Psoas muscle (tissue), 8 donors: ENCODE data around the gene AARS1. TPM values are rescaled to one million over a fixed set of nuclear protein-coding genes. Genes with fewer than 3 reads are reported as not detected.

Experiments
- ATAC-seq, 4 donors: fragments of 200-7000 bp; cut with Tn5 transposase; one replicate each; pipeline ENCODE4 v1.9.1; 2020; ENCODE audit warnings: moderate library complexity in 3 of 4, mild to moderate bottlenecking in 2 of 4
- DNase-seq, 2 donors: peaks; one replicate each; pipeline ENCODE4 v3.0.0-alpha.2; 2020
- H3K27ac ChIP-seq: fragments of 200-600 bp; one replicate; pipeline ENCODE4 v1.8.0; 2022
- H3K27me3 ChIP-seq, 3 donors: fragments of 200-600 bp in 1 of 3; one replicate each; pipeline versions ENCODE4 v1.6.1 to v1.8.0; 2013 to 2022; ENCODE audit warnings: low read length in 2 of 3, mild to moderate bottlenecking in 2 of 3, moderate library complexity in 1 of 3; ENCODE audit not compliant: insufficient read depth in 3 of 3
- H3K36me3 ChIP-seq, 2 donors: fragments of 200-600 bp in 1 of 2; one replicate each; pipeline versions ENCODE4 v1.6.1 to v1.8.0; 2013 to 2022; ENCODE audit warnings: low read depth in 1 of 2, mild to moderate bottlenecking in 1 of 2, moderate library complexity in 1 of 2; ENCODE audit not compliant: insufficient read depth in 1 of 2
- H3K4me1 ChIP-seq: fragments of 200-600 bp; one replicate; pipeline ENCODE4 v1.8.0; 2022
- H3K4me3 ChIP-seq: fragments of 200-600 bp; one replicate; pipeline ENCODE4 v1.8.0; 2022; ENCODE audit warnings: mild to moderate bottlenecking
- H3K9me3 ChIP-seq: fragments of 200-600 bp; one replicate; pipeline ENCODE4 v1.8.0; 2022
- CTCF ChIP-seq: fragments of 200-600 bp; IDR thresholded peaks from one replicate; pipeline ENCODE4 v1.8.0; 2022; ENCODE audit warnings: antibody characterized with exemption
- WGBS, 3 donors: extraction: QIAGEN DNeasy Blood & Tissue Kit; methylation state at CpG; one replicate each; pipeline versions ENCODE4 v1.1.6 to v1.1.7; 2013; 5-methylcytosine and 5-hydroxymethylcytosine counted together
- intact Hi-C, 2 donors: fragments of 100-400 bp; cut with DNase I; formaldehyde crosslinking; loops; one replicate each; pipeline versions ENCODE4 v1.11.0 to v1.14.2; 2022
- polyA plus RNA-seq, 3 donors: library from polyadenylated mRNA; stranded (reverse); fragments of 200-250 nt; gene quantifications; one replicate each; pipeline ENCODE4 v1.2.3, GENCODE V29; 2013
- total RNA-seq, 4 donors: library from RNA; stranded (reverse); fragmentation: NEBNext Ultra II Directional in 2 of 4; extraction: Animal tissue kit (Norgen Biotek cat#: 25700) in 2 of 4; gene quantifications; one replicate each; pipeline versions ENCODE4 v1.2.1 to v1.2.4, GENCODE V29; 2021 to 2023
- donor health status: healthy with polysubstance abuse.
- donor health status: DM: no; HTN: no; CAD: no; lungs with moderate emphysema.
- donor health status: Bipolar disorder and iron deficiency.
- donor health status: healthy.
- donor health status: DM: yes; HTN: yes; CAD: no.
- donor health status: DM: no; HTN: no; CAD: no.
- donor health status: DM: no; HTN: no; CAD: no.
- donor health status: DM: yes; HTN: yes; CAD: no.

The AARS1 gene
- total and polyA plus RNA-seq, 7 donors: 37.4 to 86.3 (median 63.9) TPM

DNA sequence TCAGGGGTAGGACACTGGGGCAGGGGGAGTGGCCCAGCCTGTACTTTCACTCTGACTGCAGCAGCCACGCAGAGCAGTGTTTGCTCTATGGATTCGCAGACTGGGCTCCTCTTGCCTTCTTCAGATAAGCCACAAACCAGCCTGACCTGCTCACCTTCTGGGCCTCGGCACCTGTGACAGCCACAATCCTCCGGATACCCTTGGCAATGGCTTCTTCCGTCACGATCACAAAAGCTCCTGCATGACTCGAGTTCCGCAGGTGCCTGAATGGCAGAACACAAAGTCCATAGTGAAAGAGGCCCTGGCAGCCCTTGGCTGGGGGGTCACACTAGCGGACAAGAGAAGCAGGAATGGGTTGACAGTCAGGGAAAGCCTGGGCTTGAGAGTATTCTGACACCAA lies 33.7 kb downstream of the AARS1 start:
- peaks cover 4% of the 10 kb centered on the region for H3K4me1 ChIP-seq
- no peak for TF ChIP-seq CTCF
- no peak overlapping the region for H3K27ac ChIP-seq
- no peak for ATAC-seq
- H3K9me3 ChIP-seq: no peaks in the 10 kb centered on the region
- peaks cover 16 to 86% of the 10 kb centered on the region in 2 donors for H3K36me3 ChIP-seq
- 92 to 95% (median 92%) methylated on average over 9 of the region's 9 CpGs for WGBS, 3 donors
- DNase-seq: no peak
- no peak overlapping the region for H3K4me3 ChIP-seq
- no peaks in the 10 kb centered on the region for H3K27me3 ChIP-seq
- intact Hi-C loops: no loop called here

GRCh38 chr16:70254965-70255286 lies 34.4 kb downstream of the AARS1 start:
- intact Hi-C loops: no loop called here
- 88 to 96% (median 95%) methylated on average over 11 to 12 of the region's 12 CpGs for WGBS, 3 donors
- TF ChIP-seq CTCF: no peak

GRCh38 chr16:70254180-70254964 lies 34.9 kb downstream of the AARS1 start:
- Histone ChIP-seq H3K9me3 (no peaks in the 10 kb centered on the region), H3K4me1 (peaks cover 9% of the 10 kb centered on the region), H3K27ac (no peak overlapping the region), H3K4me3 (no peak overlapping the region), H3K27me3 (no peaks in the 10 kb centered on the region), H3K36me3 (peaks cover 16 to 74% of the 10 kb centered on the region in 2 donors)
- DNase-seq (peak in 1 of 2 donors; percentile 50), ATAC-seq (no peak)
- TF ChIP-seq CTCF: no peak
- 94 to 95% (median 95%) methylated on average over 9 of the region's 9 CpGs for WGBS, 3 donors
- intact Hi-C loops: no loop called here

More at GRCh38 chr16:70254965-70255286, 34.4 kb downstream of the AARS1 start:
- H3K4me1 ChIP-seq: peaks cover 4% of the 10 kb centered on the region
- no peak overlapping the region for H3K4me3 ChIP-seq
- ATAC-seq (no peak), DNase-seq (no peak)
- no peak overlapping the region for H3K27ac ChIP-seq
- peaks cover 16 to 79% of the 10 kb centered on the region in 2 donors for H3K36me3 ChIP-seq
- H3K9me3 ChIP-seq: no peaks in the 10 kb centered on the region
- H3K27me3 ChIP-seq: no peaks in the 10 kb centered on the region

- Histone ChIP-seq H3K9me3 (no peaks in the 10 kb centered on the region), H3K36me3 (peaks cover 16 to 65% of the 10 kb centered on the region in 2 donors), H3K4me3 (no peak overlapping the region), H3K27ac (no peak overlapping the region), H3K27me3 (no peaks in the 10 kb centered on the region), H3K4me1 (peaks cover 9% of the 10 kb centered on the region)
- DNase-seq: peak in 1 of 2 donors; percentile 47
- TF ChIP-seq CTCF: peak; percentile 33
- ATAC-seq: peak in 1 of 4 donors; percentile 41
- intact Hi-C loops: no loop called here
- WGBS, 3 donors: 66 to 75% (median 68%) methylated on average over 16 of the region's 16 CpGs
These were observed 35.8 kb downstream of the AARS1 start for GRCh38 chr16:70253291-70254106.
